Coronary artery (tissue), 2 donors: Measurements from ENCODE around the gene PRF1.

Experiments
- DNase-seq: peaks from one replicate; pipeline ENCODE4 v3.0.0-alpha.2; 2017; ENCODE audit warnings: low spot score
- H3K27ac ChIP-seq, 2 donors: fragments of 200-600 bp; sonication (generic); one replicate each; pipeline ENCODE4 v1.5.1; 2016 to 2019
- H3K4me3 ChIP-seq: fragments of 200-600 bp; sonication (generic); 2 replicates; pipeline ENCODE4 v1.5.1; 2016; ENCODE audit warnings: mild to moderate bottlenecking, moderate library complexity
- TF ChIP-seq, protein P1 (sequence below): fragments of 200-600 bp; sonication (generic); IDR thresholded peaks from one replicate; pipeline ENCODE4 v1.5.1; 2019; ENCODE audit warnings: antibody characterized with exemption

Gene PRF1

DNA sequence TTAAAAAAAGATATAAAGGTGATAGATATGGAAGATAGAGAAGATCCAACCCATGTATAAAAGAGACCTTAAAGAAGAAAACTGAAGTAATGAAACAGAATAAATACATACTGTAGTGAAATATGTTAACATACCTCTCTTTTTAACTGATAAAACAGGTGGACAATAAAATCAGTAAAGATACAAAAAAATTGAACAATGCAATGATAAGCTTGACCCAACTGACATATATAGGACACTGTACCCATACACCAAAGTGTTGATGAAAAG lies 17.4 kb upstream of the PRF1 start:
- Histone ChIP-seq H3K27ac (no peak overlapping the region), H3K4me3 (no peak overlapping the region)
- TF ChIP-seq, protein P1, sequence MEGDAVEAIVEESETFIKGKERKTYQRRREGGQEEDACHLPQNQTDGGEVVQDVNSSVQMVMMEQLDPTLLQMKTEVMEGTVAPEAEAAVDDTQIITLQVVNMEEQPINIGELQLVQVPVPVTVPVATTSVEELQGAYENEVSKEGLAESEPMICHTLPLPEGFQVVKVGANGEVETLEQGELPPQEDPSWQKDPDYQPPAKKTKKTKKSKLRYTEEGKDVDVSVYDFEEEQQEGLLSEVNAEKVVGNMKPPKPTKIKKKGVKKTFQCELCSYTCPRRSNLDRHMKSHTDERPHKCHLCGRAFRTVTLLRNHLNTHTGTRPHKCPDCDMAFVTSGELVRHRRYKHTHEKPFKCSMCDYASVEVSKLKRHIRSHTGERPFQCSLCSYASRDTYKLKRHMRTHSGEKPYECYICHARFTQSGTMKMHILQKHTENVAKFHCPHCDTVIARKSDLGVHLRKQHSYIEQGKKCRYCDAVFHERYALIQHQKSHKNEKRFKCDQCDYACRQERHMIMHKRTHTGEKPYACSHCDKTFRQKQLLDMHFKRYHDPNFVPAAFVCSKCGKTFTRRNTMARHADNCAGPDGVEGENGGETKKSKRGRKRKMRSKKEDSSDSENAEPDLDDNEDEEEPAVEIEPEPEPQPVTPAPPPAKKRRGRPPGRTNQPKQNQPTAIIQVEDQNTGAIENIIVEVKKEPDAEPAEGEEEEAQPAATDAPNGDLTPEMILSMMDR, result no peak
- DNase-seq, result no peak

- Histone ChIP-seq H3K4me3 (no peak overlapping the region), H3K27ac (no peak overlapping the region)
- DNase-seq, result no peak
- TF ChIP-seq, protein P1, result no peak
Measured at GRCh38 chr10:70619271-70620019, 16.9 kb upstream of the PRF1 start.

- Histone ChIP-seq H3K27ac (no peak overlapping the region), H3K4me3 (no peak overlapping the region)
- TF ChIP-seq, protein P1, result no peak
- DNase-seq, result no peak
Measured at GRCh38 chr10:70618663-70619062, 16.1 kb upstream of the PRF1 start.

GRCh38 chr10:70617798-70618568 lies 15.4 kb upstream of the PRF1 start:
- DNase-seq, result no peak
- TF ChIP-seq, protein P1, result no peak
- H3K27ac ChIP-seq, result no peak overlapping the region
- H3K4me3 ChIP-seq, result no peak overlapping the region

DNA sequence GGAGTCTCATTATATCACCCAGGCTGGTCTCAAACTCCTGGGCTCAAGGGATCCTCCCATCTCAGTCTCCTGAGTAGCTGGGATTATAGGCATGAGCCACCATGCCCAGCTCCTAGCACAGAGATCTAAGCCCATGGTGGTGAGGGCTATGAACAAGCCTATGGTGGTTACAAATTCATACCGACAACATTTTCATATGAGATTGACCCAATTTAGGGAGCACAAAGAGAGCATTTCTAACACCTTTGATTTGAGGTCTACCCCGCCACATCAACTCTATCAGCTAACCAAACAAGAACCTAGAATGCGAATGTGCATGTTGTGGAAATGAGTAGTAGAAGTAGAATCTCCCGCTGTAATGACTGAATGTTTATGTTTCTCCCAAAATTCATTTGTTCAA lies 14.2 kb upstream of the PRF1 start:
- H3K4me3 ChIP-seq, result no peak overlapping the region

GRCh38 chr10:70615784-70616522 lies 13.4 kb upstream of the PRF1 start:
- no peak for DNase-seq
- Histone ChIP-seq H3K27ac (no peak overlapping the region), H3K4me3 (no peak overlapping the region)
- TF ChIP-seq, protein P1, result no peak

More for the DNA sequence above, 14.2 kb upstream of the PRF1 start:
- TF ChIP-seq, protein P1, result no peak
- H3K27ac ChIP-seq, result no peak overlapping the region
- no peak for DNase-seq
